NCI-H510A (cell line): Measurements from ENCODE around the gene LCN10.
A peak's percentile ranks its signal among the peaks of the same experiment; 100 is the strongest.
"Not testable (repeated sequence)": the region's sequence is repeated elsewhere in the genome, so short reads cannot be mapped to it uniquely, and the experiment has no call there.

Experiments used
- DNase-seq: peaks from one replicate; lab custom pipeline; 2025; lab: John Stamatoyannopoulos, UW

Gene LCN10

GRCh38 chr9:136742591-136743391 is at the start of gene LCN10:
LCN10 (minus strand) TSS chr9:136742940; CDS start chr9:136742903, 37 bp downstream.
- peak; percentile 55 for DNase-seq

- peak; percentile 48 for DNase-seq
These were observed 49.0 kb upstream of the LCN10 start for GRCh38 chr9:136791516-136792276.

GRCh38 chr9:136790640-136791515 is 48.1 kb upstream of the LCN10 start, which contains the start of gene TMEM141:
TMEM141 (plus strand) TSS chr9:136791344; CDS start chr9:136791371, 27 bp downstream.
- peak; percentile 99 for DNase-seq

- no peak for DNase-seq
These were observed 46.8 kb upstream of the LCN10 start for GRCh38 chr9:136789523-136789937.

- DNase-seq: not testable (repeated sequence)
These were observed 46.1 kb upstream of the LCN10 start for GRCh38 chr9:136788644-136789522.

- DNase-seq: peak; percentile 40
These were observed 45.1 kb upstream of the LCN10 start for GRCh38 chr9:136787690-136788400.

- not testable (repeated sequence) for DNase-seq
These were observed 44.2 kb upstream of the LCN10 start for GRCh38 chr9:136786983-136787382.

DNA sequence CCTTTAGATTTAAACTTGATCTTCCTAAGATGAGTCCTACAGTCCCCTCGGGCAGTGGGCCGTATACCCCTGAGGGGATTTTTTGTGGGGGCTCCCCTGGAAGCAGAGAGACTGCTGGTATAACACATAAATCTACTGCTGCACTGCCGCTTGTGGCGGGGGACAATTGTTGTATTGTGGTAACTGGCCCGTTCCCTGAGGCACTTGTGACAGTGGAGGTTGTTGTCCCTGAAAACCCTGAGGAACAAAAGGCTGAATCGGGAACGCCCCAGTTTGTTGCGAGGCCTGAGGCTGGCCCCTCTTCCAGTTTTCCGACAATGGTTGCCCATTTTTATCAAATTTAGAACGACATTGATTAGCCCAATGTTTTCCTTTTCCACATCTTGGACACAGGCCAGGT is 43.7 kb upstream of the LCN10 start:
- DNase-seq: no peak

- DNase-seq: not testable (repeated sequence)
These were observed 43.0 kb upstream of the LCN10 start for GRCh38 chr9:136785565-136786355.

- no peak for DNase-seq
These were observed 42.2 kb upstream of the LCN10 start for GRCh38 chr9:136784997-136785361.

- no peak for DNase-seq
These were observed 41.7 kb upstream of the LCN10 start for GRCh38 chr9:136784249-136784996.

- DNase-seq: no peak
These were observed 39.7 kb upstream of the LCN10 start for GRCh38 chr9:136782452-136782851.

- DNase-seq: no peak
These were observed 37.1 kb upstream of the LCN10 start for GRCh38 chr9:136779808-136780207.

GRCh38 chr9:136777359-136777758 is 34.6 kb upstream of the LCN10 start:
- DNase-seq: no peak

DNA sequence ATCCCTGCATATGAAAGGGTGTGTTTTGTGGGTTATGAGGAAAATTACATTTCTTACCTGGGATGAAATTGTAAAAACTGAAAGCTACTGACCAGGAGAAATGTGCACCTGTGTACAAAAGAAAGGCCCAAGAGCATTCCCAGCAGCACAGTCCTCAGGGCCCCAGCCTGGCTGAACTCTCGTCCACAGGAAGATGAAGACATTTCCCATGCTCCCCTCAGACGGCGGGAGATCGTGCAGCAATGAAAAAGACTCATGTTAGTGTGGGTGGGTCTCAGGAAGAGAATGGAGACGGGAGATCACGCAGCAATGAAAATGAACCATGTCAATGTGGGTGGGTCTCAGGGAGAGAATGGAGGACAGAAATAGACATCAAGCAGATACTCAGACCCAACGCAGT is 34.2 kb upstream of the LCN10 start:
- no peak for DNase-seq

GRCh38 chr9:136775191-136775590 is 32.5 kb upstream of the LCN10 start:
- no peak for DNase-seq

DNA sequence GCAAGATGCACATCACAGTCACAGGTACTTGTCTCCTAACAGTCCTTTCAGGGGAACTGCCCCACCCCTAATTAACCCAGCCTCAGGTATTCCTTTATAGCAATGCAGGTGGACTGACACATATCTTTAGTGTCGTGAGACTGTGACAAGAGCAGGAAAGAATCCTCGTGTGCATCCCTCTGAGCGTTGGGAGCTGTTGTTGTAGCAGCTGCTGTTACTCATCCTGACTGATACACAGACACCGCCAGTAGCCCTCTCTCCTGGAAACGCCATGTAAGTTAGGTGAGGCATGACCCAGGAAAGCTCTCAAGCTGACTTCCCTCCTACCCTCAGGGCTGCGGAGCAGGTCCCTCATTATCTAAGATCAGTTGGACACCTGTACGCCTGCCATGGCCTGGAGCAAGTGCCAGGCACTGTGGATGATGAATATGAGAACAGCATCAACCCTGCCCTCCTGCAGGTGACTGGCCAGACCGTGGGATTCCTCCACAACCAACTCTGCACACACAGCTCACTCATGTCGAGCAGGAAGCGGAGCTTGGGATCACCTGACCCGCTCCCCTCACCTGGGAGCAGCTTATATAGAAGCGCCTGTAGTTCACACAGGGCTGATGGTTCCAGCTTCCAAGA is 31.8 kb upstream of the LCN10 start:
- DNase-seq: no peak

- DNase-seq: no peak
These were observed 30.8 kb upstream of the LCN10 start for GRCh38 chr9:136773386-136774044.
